ENCODE measurements around the gene GLUD1.

Gene GLUD1

GRCh38 chr10:87000491-87000890, 94.2 kb downstream of the GLUD1 start:
- H3K27ac ChIP-seq (replicated peaks) = no peak overlapping the region
- no peak overlapping the region for H3K4me3 ChIP-seq (replicated peaks; ENCODE audit: insufficient read depth, low read length)
- H3K27me3 ChIP-seq (ENCODE audit: insufficient read depth, poor library complexity, severe bottlenecking) = no peaks in the 10 kb centered on the region
- TF ChIP-seq, protein P1, sequence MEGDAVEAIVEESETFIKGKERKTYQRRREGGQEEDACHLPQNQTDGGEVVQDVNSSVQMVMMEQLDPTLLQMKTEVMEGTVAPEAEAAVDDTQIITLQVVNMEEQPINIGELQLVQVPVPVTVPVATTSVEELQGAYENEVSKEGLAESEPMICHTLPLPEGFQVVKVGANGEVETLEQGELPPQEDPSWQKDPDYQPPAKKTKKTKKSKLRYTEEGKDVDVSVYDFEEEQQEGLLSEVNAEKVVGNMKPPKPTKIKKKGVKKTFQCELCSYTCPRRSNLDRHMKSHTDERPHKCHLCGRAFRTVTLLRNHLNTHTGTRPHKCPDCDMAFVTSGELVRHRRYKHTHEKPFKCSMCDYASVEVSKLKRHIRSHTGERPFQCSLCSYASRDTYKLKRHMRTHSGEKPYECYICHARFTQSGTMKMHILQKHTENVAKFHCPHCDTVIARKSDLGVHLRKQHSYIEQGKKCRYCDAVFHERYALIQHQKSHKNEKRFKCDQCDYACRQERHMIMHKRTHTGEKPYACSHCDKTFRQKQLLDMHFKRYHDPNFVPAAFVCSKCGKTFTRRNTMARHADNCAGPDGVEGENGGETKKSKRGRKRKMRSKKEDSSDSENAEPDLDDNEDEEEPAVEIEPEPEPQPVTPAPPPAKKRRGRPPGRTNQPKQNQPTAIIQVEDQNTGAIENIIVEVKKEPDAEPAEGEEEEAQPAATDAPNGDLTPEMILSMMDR (IDR thresholded peaks at IDR 0.05; ENCODE audit: insufficient read depth, low read length) = no peak
- TF ChIP-seq POLR2AphosphoS5 (IDR thresholded peaks at IDR 0.05; ENCODE audit: low read depth) (no peak), GABPA (IDR thresholded peaks at IDR 0.05; ENCODE audit: low read depth) (no peak), REST (IDR thresholded peaks at IDR 0.05; ENCODE audit: insufficient replicate concordance, low read depth) (no peak), SPI1 (IDR thresholded peaks at IDR 0.05; ENCODE audit: borderline replicate concordance, low read depth) (no peak)
- DNase-seq (ENCODE audit: low read depth in 1 of 2, low spot score in 1 of 2) = no peak
